KMS-11 (cell line): ENCODE data around the gene MNAT1.

Experiments
- H2AFZ ChIP-seq: fragments of 200-600 bp; sonication (generic); 2 replicates; pipeline ENCODE4 v1.6.1; 2016; ENCODE audit warnings: antibody characterized with exemption, mixed run types, low read depth
- H3K27ac ChIP-seq: fragments of 200-600 bp; sonication (generic); 2 replicates; pipeline ENCODE4 v1.6.1; 2016; ENCODE audit warnings: mild to moderate bottlenecking, mixed run types
- H3K27me3 ChIP-seq: fragments of 200-600 bp; sonication (generic); 2 replicates; pipeline ENCODE4 v1.6.1; 2017; ENCODE audit warnings: mild to moderate bottlenecking, low read depth, mixed run types, moderate library complexity; ENCODE audit not compliant: insufficient read depth
- H3K36me3 ChIP-seq: fragments of 200-600 bp; sonication (generic); 2 replicates; pipeline ENCODE4 v1.6.1; 2017; ENCODE audit warnings: mild to moderate bottlenecking, mixed run types; ENCODE audit not compliant: insufficient read depth
- H3K4me1 ChIP-seq: fragments of 200-600 bp; sonication (generic); 2 replicates; pipeline ENCODE4 v1.6.1; 2016; ENCODE audit warnings: mild to moderate bottlenecking, low read depth, mixed run types; ENCODE audit not compliant: poor library complexity, severe bottlenecking
- H3K4me2 ChIP-seq: fragments of 200-600 bp; sonication (generic); 2 replicates; pipeline ENCODE4 v1.7.0; 2016; ENCODE audit warnings: mild to moderate bottlenecking, mixed run types
- H3K4me3 ChIP-seq: fragments of 200-600 bp; sonication (generic); IDR thresholded peaks from 2 replicates; pipeline ENCODE4 v1.6.1; 2017; ENCODE audit warnings: low read depth, low read length, mixed read lengths; ENCODE audit not compliant: insufficient read depth
- H3K79me2 ChIP-seq: fragments of 200-600 bp; sonication (generic); 2 replicates; pipeline ENCODE4 v1.6.1; 2016; ENCODE audit warnings: low read depth, mixed run types; ENCODE audit not compliant: insufficient read depth
- H3K9ac ChIP-seq: fragments of 200-600 bp; sonication (generic); 2 replicates; pipeline ENCODE4 v1.6.1; 2016; ENCODE audit warnings: mild to moderate bottlenecking, mixed run types
- H4K20me1 ChIP-seq: fragments of 200-600 bp; sonication (generic); 2 replicates; pipeline ENCODE4 v1.6.1; 2016; ENCODE audit warnings: mild to moderate bottlenecking, mixed run types; ENCODE audit not compliant: insufficient read depth
- TF ChIP-seq, protein P1 (sequence below): fragments of 200-600 bp; sonication (generic); conservative IDR thresholded peaks from 2 replicates; pipeline ENCODE4 v1.6.1; 2017; ENCODE audit warnings: low read depth, mild to moderate bottlenecking, antibody characterized with exemption, low read length, moderate library complexity, mixed read lengths

MNAT1 gene

GRCh38 chr14:60970146-60970545 lies 235.6 kb downstream of the MNAT1 start:
- Histone ChIP-seq H3K79me2 (no peaks in the 10 kb centered on the region), H3K27me3 (no peaks in the 10 kb centered on the region), H3K4me1 (peaks cover 8% of the 10 kb centered on the region), H3K4me2 (no peak overlapping the region), H3K4me3 (no peak overlapping the region), H3K36me3 (no peaks in the 10 kb centered on the region), H3K9ac (no peak overlapping the region), H4K20me1 (no peaks in the 10 kb centered on the region), H2AFZ (no peak overlapping the region), H3K27ac (no peak overlapping the region)
- TF ChIP-seq, protein P1, sequence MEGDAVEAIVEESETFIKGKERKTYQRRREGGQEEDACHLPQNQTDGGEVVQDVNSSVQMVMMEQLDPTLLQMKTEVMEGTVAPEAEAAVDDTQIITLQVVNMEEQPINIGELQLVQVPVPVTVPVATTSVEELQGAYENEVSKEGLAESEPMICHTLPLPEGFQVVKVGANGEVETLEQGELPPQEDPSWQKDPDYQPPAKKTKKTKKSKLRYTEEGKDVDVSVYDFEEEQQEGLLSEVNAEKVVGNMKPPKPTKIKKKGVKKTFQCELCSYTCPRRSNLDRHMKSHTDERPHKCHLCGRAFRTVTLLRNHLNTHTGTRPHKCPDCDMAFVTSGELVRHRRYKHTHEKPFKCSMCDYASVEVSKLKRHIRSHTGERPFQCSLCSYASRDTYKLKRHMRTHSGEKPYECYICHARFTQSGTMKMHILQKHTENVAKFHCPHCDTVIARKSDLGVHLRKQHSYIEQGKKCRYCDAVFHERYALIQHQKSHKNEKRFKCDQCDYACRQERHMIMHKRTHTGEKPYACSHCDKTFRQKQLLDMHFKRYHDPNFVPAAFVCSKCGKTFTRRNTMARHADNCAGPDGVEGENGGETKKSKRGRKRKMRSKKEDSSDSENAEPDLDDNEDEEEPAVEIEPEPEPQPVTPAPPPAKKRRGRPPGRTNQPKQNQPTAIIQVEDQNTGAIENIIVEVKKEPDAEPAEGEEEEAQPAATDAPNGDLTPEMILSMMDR, result no peak

- H2AFZ ChIP-seq, result no peak overlapping the region
- no peaks in the 10 kb centered on the region for H3K79me2 ChIP-seq
- H3K27ac ChIP-seq, result no peak overlapping the region
- H3K27me3 ChIP-seq, result no peaks in the 10 kb centered on the region
- H3K4me2 ChIP-seq, result no peak overlapping the region
- peaks cover 8% of the 10 kb centered on the region for H3K4me1 ChIP-seq
- H3K9ac ChIP-seq, result no peak overlapping the region
- no peaks in the 10 kb centered on the region for H4K20me1 ChIP-seq
- TF ChIP-seq, protein P1, result no peak
- H3K36me3 ChIP-seq, result no peaks in the 10 kb centered on the region
- no peak overlapping the region for H3K4me3 ChIP-seq
Observed at GRCh38 chr14:60971271-60971670, 236.7 kb downstream of the MNAT1 start.

DNA sequence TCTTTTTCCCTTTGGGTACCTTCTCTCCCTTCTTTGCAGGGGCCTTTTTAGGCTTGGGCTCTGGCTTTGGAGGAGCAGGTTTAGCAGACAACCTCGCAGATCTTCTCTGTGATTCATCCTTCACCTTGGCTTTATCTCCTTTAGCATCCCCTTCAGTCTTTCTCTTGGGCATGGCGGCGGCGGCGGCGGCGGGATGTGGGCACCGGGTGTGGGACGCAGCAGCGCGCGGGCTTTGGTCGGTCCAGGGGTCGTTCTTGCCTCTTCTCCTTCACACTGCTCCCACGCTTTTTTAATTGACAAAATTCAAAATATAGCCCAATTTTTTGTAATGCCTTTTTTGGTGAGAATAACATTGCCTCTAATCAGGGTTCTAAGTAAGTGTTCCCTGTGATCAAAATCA lies 237.7 kb downstream of the MNAT1 start:
- Histone ChIP-seq H3K4me2 (no peak overlapping the region), H3K27me3 (no peaks in the 10 kb centered on the region), H3K79me2 (no peaks in the 10 kb centered on the region), H4K20me1 (no peaks in the 10 kb centered on the region), H3K4me3 (no peak overlapping the region), H3K9ac (no peak overlapping the region), H3K36me3 (no peaks in the 10 kb centered on the region), H3K27ac (no peak overlapping the region), H3K4me1 (peaks cover 8% of the 10 kb centered on the region), H2AFZ (no peak overlapping the region)
- TF ChIP-seq, protein P1, result no peak

- Histone ChIP-seq H3K27me3 (no peaks in the 10 kb centered on the region), H3K9ac (no peak overlapping the region), H3K4me2 (no peak overlapping the region), H3K27ac (no peak overlapping the region), H3K36me3 (no peaks in the 10 kb centered on the region), H2AFZ (no peak overlapping the region), H3K4me3 (no peak overlapping the region), H3K79me2 (no peaks in the 10 kb centered on the region), H4K20me1 (no peaks in the 10 kb centered on the region), H3K4me1 (peaks cover 2% of the 10 kb centered on the region)
- TF ChIP-seq, protein P1, result no peak
Observed at GRCh38 chr14:60973070-60973469, 238.5 kb downstream of the MNAT1 start.
